Neuronal stem cell (in vitro differentiated cells): ENCODE measurements around the gene TMEM271.

ENCODE experiments used
- DNase-seq: peaks from one replicate; pipeline ENCODE4 v3.0.0-alpha.2; 2013; ENCODE audit warnings: low spot score
- H2AFZ ChIP-seq: one replicate; pipeline ENCODE4 v1.6.1; 2013; ENCODE audit warnings: mild to moderate bottlenecking, low read length, inconsistent platforms
- H2AK5ac ChIP-seq: 2 replicates; pipeline ENCODE4 v1.6.1; 2013; ENCODE audit warnings: low read depth, mild to moderate bottlenecking, inconsistent platforms, low read length, moderate library complexity, mixed read lengths
- H2BK120ac ChIP-seq: 2 replicates; pipeline ENCODE4 v1.6.1; 2013; ENCODE audit warnings: low read depth, mild to moderate bottlenecking, inconsistent platforms, low read length, moderate library complexity, mixed read lengths
- H2BK12ac ChIP-seq: one replicate; pipeline ENCODE4 v1.6.1; 2013; ENCODE audit warnings: low read length, inconsistent platforms
- H2BK15ac ChIP-seq: 2 replicates; pipeline ENCODE4 v1.6.1; 2013; ENCODE audit warnings: mild to moderate bottlenecking, low read length, inconsistent platforms, mixed read lengths
- H2BK5ac ChIP-seq: one replicate; pipeline ENCODE4 v1.6.1; 2013; ENCODE audit warnings: inconsistent platforms, mild to moderate bottlenecking, low read length, moderate library complexity
- H3K14ac ChIP-seq: one replicate; pipeline ENCODE4 v1.6.1; 2013; ENCODE audit warnings: low read length, inconsistent platforms
- H3K18ac ChIP-seq: 2 replicates; pipeline ENCODE4 v1.6.1; 2013; ENCODE audit warnings: low read length, inconsistent platforms
- H3K23ac ChIP-seq: 2 replicates; pipeline ENCODE4 v1.6.1; 2013; ENCODE audit warnings: low read depth, mild to moderate bottlenecking, mixed read lengths, low read length, inconsistent platforms; ENCODE audit not compliant: poor library complexity
- H3K27ac ChIP-seq: replicated peaks from 3 replicates; pipeline ENCODE4 v1.5.1; 2013; ENCODE audit warnings: low read length, inconsistent platforms
- H3K27me3 ChIP-seq, 3 experiments: 2 replicates each; pipeline ENCODE4 v1.6.1; 2013; ENCODE audit warnings: low read length in 3 of 3, mild to moderate bottlenecking in 2 of 3, inconsistent platforms in 1 of 3, low read depth in 1 of 3, mixed read lengths in 1 of 3, moderate library complexity in 1 of 3; ENCODE audit not compliant: control insufficient read depth in 3 of 3, insufficient read depth in 3 of 3
- H3K36me3 ChIP-seq, 2 donors: replicated peaks in 1 of 2; 2 replicates each; pipeline ENCODE4 v1.6.1; 2013; ENCODE audit warnings: low read length in 2 of 2; ENCODE audit not compliant: control insufficient read depth in 2 of 2, insufficient read depth in 2 of 2
- H3K4ac ChIP-seq: 2 replicates; pipeline ENCODE4 v1.6.1; 2013; ENCODE audit warnings: inconsistent platforms, mild to moderate bottlenecking, low read length, moderate library complexity
- H3K4me1 ChIP-seq, 2 donors: 1 replicate in 1 of 2; 2 replicates in 1 of 2; pipeline ENCODE4 v1.6.1; 2013; ENCODE audit warnings: low read length in 2 of 2, low read depth in 1 of 2; ENCODE audit not compliant: control insufficient read depth in 2 of 2, insufficient read depth in 1 of 2
- H3K4me2 ChIP-seq: one replicate; pipeline ENCODE4 v1.6.1; 2013; ENCODE audit warnings: mild to moderate bottlenecking, low read length, inconsistent platforms; ENCODE audit not compliant: insufficient read depth, poor library complexity, severe bottlenecking
- H3K4me3 ChIP-seq, 2 donors: 2 replicates each; pipeline ENCODE4 v1.5.1; 2013; ENCODE audit warnings: low read length in 2 of 2, mild to moderate bottlenecking in 2 of 2, inconsistent platforms in 1 of 2, moderate library complexity in 1 of 2
- H3K79me1 ChIP-seq: one replicate; pipeline ENCODE4 v1.6.1; 2013; ENCODE audit warnings: low read depth, mild to moderate bottlenecking, inconsistent platforms, low read length, moderate library complexity
- H3K9ac ChIP-seq: one replicate; pipeline ENCODE4 v1.6.1; 2013; ENCODE audit warnings: mild to moderate bottlenecking, low read depth, low read length, inconsistent platforms; ENCODE audit not compliant: poor library complexity
- H3K9me3 ChIP-seq, 2 donors: replicated peaks in 1 of 2; 2 replicates each; pipeline versions ENCODE3 to v1.6.1; 2013; ENCODE audit warnings: low read length in 2 of 2, mild to moderate bottlenecking in 2 of 2, inconsistent platforms in 1 of 2, low read depth in 1 of 2, mixed read lengths in 1 of 2, moderate library complexity in 1 of 2; ENCODE audit not compliant: control insufficient read depth in 2 of 2, insufficient read depth in 1 of 2
- H4K8ac ChIP-seq: one replicate; pipeline ENCODE4 v1.6.1; 2013; ENCODE audit warnings: low read depth, mild to moderate bottlenecking, inconsistent platforms, low read length, moderate library complexity
- H4K91ac ChIP-seq: one replicate; pipeline ENCODE4 v1.6.1; 2013; ENCODE audit warnings: low read length, low read depth, mild to moderate bottlenecking, inconsistent platforms; ENCODE audit not compliant: poor library complexity
- WGBS, 2 donors: extraction: QIAGEN DNeasy Blood & Tissue Kit; methylation state at CpG; one replicate each; pipeline ENCODE4 v1.1.7; 2013; ENCODE audit warnings: missing lambda C conversion rate in 2 of 2, mixed read lengths in 1 of 2; ENCODE audit not compliant: insufficient read length in 2 of 2, insufficient replicate concordance in 1 of 2; ENCODE audit errors: extremely low coverage in 2 of 2; 5-methylcytosine and 5-hydroxymethylcytosine counted together

Gene TMEM271

DNA sequence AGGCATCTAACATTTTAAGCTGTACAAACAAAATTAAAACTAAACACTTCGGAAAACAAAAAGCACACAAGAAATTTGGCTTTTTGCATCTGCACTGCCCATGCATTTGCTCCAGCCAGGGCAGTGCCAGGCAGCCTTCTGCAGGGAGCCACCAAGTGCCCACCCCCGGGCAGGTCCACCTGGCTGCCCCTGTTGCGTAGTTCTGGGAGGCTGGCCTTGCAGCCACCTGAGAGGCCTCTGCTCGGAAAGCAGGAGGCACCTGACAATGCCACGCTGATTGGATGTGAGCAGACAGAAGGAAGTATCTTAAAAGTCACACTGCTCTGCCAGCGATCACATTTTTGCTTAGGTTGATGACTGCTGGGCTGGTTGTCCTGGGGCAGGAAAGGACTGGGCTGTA lies 3.5 kb downstream of the TMEM271 start:
- Histone ChIP-seq H2BK12ac (no peak overlapping the region), H3K9me3 (peaks cover 7 to 15% of the 10 kb centered on the region in 2 donors), H2AK5ac (no peak overlapping the region), H3K27me3 (peaks cover 28 to 63% (median 61%) of the 10 kb centered on the region in 3 experiments), H3K4me1 (peaks cover 2 to 4% of the 10 kb centered on the region in 2 donors), H3K79me1 (no peaks in the 10 kb centered on the region), H3K4ac (no peak overlapping the region), H2AFZ (no peak overlapping the region), H3K27ac (no peak overlapping the region), H4K8ac (no peak overlapping the region), H3K14ac (no peak overlapping the region), H3K9ac (no peak overlapping the region), H3K4me2 (no peak overlapping the region), H2BK15ac (no peak overlapping the region), H3K4me3 (no peak overlapping the region), H3K18ac (no peak overlapping the region), H3K36me3 (no peaks in the 10 kb centered on the region), H2BK120ac (no peak overlapping the region), H2BK5ac (peak overlapping the region; percentile 29), H3K23ac (no peak overlapping the region), H4K91ac (no peak overlapping the region)
- no peak for DNase-seq
- WGBS, 2 donors: no CpG with 5 or more reads among the region's 6 CpGs

DNA sequence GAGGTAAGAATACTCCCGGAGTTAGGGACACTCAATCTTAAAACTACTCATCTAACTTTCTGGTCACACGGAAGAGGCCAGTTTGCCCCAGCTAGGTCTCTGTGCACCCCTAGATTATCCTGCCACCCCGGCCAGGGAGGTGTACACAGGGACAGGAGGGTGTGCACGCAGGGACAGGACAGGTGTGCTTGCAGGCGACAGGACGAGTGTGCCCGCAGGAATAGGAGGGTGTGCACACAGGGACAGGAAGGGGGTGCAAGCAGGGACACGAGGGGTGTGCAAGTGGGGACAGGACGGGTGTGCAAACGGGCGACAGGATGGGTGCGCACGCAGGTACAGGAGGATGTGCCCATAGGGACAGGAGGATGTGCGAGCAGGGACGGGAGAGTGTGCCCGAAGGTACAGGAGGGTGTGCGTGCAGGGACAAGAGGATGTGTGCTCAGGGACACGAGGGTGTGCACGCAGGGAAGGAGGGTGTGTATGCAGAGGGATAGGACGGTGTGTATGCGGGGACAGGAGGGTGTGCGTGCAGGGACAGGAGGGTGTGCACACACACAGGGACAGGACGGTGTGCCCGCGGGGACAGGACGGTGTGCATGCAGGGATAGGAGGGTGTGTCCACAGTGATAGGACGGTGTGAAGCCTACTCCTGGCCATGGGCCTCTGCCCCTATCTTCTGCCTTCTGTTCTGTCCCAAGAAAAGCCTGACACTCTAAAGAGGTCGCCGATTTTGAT lies 4.1 kb downstream of the TMEM271 start:
- Histone ChIP-seq H2BK120ac (no peak overlapping the region), H3K9me3 (peaks cover 7 to 15% of the 10 kb centered on the region in 2 donors), H3K18ac (peak overlapping the region; percentile 24), H3K4me1 (peaks cover 0 to 2% of the 10 kb centered on the region in 2 donors), H3K27ac (no peak overlapping the region), H3K14ac (peak overlapping the region; percentile 75), H3K4me2 (no peak overlapping the region), H3K4me3 (peak overlapping the region in 1 of 2 donors; percentile 55), H3K36me3 (no peaks in the 10 kb centered on the region), H2BK5ac (no peak overlapping the region), H3K79me1 (no peaks in the 10 kb centered on the region), H2BK12ac (peak overlapping the region; percentile 60), H2BK15ac (no peak overlapping the region), H3K27me3 (peaks cover 22 to 67% (median 55%) of the 10 kb centered on the region in 3 experiments), H4K91ac (no peak overlapping the region), H2AFZ (no peak overlapping the region), H3K23ac (peak overlapping the region; percentile 96), H2AK5ac (no peak overlapping the region), H3K4ac (no peak overlapping the region), H4K8ac (peak overlapping the region; percentile 76), H3K9ac (peak overlapping the region; percentile 82)
- WGBS, 2 donors: no CpG with 5 or more reads among the region's 29 CpGs
- no peak for DNase-seq

DNA sequence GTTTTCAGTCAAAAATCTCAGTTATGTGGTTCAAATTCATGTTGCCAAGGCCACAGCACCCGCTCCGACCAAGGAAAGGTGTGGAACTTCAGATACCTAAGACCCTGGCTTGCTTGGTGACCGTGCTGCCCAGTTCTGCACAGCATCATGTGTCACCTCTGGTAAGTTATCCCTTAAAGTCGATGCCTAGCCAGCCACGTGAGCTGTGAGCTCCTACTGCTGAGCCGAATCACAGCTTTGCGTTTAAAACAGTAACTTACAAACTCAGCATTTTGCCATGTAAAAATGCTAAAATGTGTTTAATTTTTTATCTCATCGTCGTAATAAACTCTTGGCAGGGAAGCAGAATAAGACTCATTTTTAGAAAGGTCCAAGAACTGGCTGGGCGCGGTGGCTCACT lies 5.3 kb downstream of the TMEM271 start:
- H3K4me3 ChIP-seq: no peak overlapping the region
- H3K4ac ChIP-seq: no peak overlapping the region
- no peak overlapping the region for H3K14ac ChIP-seq
- H3K4me2 ChIP-seq: no peak overlapping the region
- H3K27ac ChIP-seq: no peak overlapping the region
- H3K9me3 ChIP-seq: peaks cover 7 to 15% of the 10 kb centered on the region in 2 donors
- H4K91ac ChIP-seq: no peak overlapping the region
- H3K23ac ChIP-seq: no peak overlapping the region
- H3K18ac ChIP-seq: no peak overlapping the region
- H3K36me3 ChIP-seq: no peaks in the 10 kb centered on the region
- no peak overlapping the region for H2BK12ac ChIP-seq
- H2AFZ ChIP-seq: no peak overlapping the region
- H4K8ac ChIP-seq: no peak overlapping the region
- no peak overlapping the region for H2AK5ac ChIP-seq
- H2BK120ac ChIP-seq: no peak overlapping the region
- peaks cover 18 to 67% (median 46%) of the 10 kb centered on the region in 3 experiments for H3K27me3 ChIP-seq
- no peak overlapping the region for H2BK15ac ChIP-seq
- WGBS, 2 donors: no CpG with 5 or more reads among the region's 11 CpGs
- DNase-seq: no peak
- no peak overlapping the region for H2BK5ac ChIP-seq
- H3K79me1 ChIP-seq: no peaks in the 10 kb centered on the region
- no peaks in the 10 kb centered on the region for H3K4me1 ChIP-seq
- H3K9ac ChIP-seq: no peak overlapping the region

DNA sequence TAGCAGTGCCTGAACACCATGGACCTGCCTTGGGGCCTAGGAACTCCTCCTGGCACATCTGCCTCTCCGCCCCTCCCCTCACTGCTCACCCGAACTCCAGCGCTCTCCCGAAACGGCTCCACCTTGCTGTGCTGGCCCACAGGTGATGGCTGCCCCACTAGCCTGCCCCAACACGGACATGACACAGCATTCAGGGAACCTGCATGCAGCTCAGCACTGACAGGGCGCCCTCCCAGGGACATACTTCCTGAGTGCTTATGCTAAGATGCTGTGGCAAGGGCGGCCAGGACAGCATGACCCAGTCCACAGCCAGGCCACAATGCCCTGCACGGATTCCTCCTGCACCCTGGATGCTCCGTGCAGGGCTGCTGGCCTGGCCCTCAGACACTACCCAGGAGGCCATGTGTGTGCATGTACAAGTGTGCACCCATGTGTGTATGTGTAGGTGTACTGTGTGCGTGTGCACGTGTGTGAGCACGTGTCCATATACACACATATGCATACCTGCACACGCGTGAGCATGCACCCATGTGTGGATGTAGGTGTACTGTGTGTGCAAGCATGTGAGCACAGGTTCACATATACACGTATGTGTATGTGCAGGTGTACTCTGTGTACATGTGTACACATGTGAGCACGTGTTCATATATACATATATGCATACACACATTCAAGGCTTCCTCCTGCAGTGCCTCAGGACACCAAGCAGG lies 6.0 kb downstream of the TMEM271 start:
- Histone ChIP-seq H3K18ac (no peak overlapping the region), H3K9ac (peak overlapping the region; percentile 2), H3K79me1 (no peaks in the 10 kb centered on the region), H2AK5ac (no peak overlapping the region), H2BK15ac (no peak overlapping the region), H2BK120ac (no peak overlapping the region), H3K4me2 (no peak overlapping the region), H3K27me3 (peaks cover 14 to 63% (median 39%) of the 10 kb centered on the region in 3 experiments), H3K9me3 (peaks cover 7 to 15% of the 10 kb centered on the region in 2 donors), H3K23ac (peak overlapping the region; percentile 66), H3K27ac (no peak overlapping the region), H4K91ac (no peak overlapping the region), H4K8ac (no peak overlapping the region), H2AFZ (no peak overlapping the region), H3K36me3 (no peaks in the 10 kb centered on the region), H3K4me1 (no peaks in the 10 kb centered on the region), H3K4me3 (no peak overlapping the region), H3K4ac (no peak overlapping the region), H2BK5ac (no peak overlapping the region), H2BK12ac (no peak overlapping the region), H3K14ac (no peak overlapping the region)
- WGBS, 2 donors: no CpG with 5 or more reads among the region's 17 CpGs
- no peak for DNase-seq
